ENCODE data around the gene OR2J2.
"Not testable (repeated sequence)": the region's sequence is repeated elsewhere in the genome, so short reads cannot be mapped to it uniquely, and the experiment has no call there.

OR2J2 gene

GRCh38 chr6:29170607-29171006 is at the start of gene OR2J2:
Gene OR2J2 (plus strand): TSS chr6:29170907. CDS start chr6:29173636, 2,729 bp downstream.
- not testable (repeated sequence) for DNase-seq (ENCODE audit: low spot score)

GRCh38 chr6:29129326-29130012 is 41.2 kb upstream of the OR2J2 start:
- no peak for DNase-seq (ENCODE audit: low spot score)

- DNase-seq (ENCODE audit: low spot score) = no peak
Measured at GRCh38 chr6:29130644-29131043, 40.1 kb upstream of the OR2J2 start.

GRCh38 chr6:29131691-29132090 is 39.0 kb upstream of the OR2J2 start:
- DNase-seq (ENCODE audit: low spot score) = no peak

GRCh38 chr6:29137724-29138123 is 33.0 kb upstream of the OR2J2 start:
- DNase-seq (ENCODE audit: low spot score) = no peak

GRCh38 chr6:29141606-29142005 is 29.1 kb upstream of the OR2J2 start:
- DNase-seq (ENCODE audit: low spot score) = no peak

GRCh38 chr6:29142309-29142708 is 28.4 kb upstream of the OR2J2 start:
- no peak for DNase-seq (ENCODE audit: low spot score)

GRCh38 chr6:29146179-29146578 is 24.5 kb upstream of the OR2J2 start:
- no peak for DNase-seq (ENCODE audit: low spot score)

- DNase-seq (ENCODE audit: low spot score) = no peak
Measured at GRCh38 chr6:29147074-29147473, 23.6 kb upstream of the OR2J2 start.

GRCh38 chr6:29149444-29149843 is 21.3 kb upstream of the OR2J2 start:
- DNase-seq (ENCODE audit: low spot score) = not testable (repeated sequence)

- DNase-seq (ENCODE audit: low spot score) = no peak
Measured at GRCh38 chr6:29153083-29153482, 17.6 kb upstream of the OR2J2 start.

- DNase-seq (ENCODE audit: low spot score) = not testable (repeated sequence)
Measured at GRCh38 chr6:29155182-29155581, 15.5 kb upstream of the OR2J2 start.

GRCh38 chr6:29159922-29160321 is 10.8 kb upstream of the OR2J2 start:
- DNase-seq (ENCODE audit: low spot score) = not testable (repeated sequence)

- not testable (repeated sequence) for DNase-seq (ENCODE audit: low spot score)
Measured at GRCh38 chr6:29165571-29165970, 5.1 kb upstream of the OR2J2 start.

GRCh38 chr6:29171736-29172135 is 1.0 kb downstream of the OR2J2 start:
- no peak for DNase-seq (ENCODE audit: low spot score)

GRCh38 chr6:29183594-29183993 is 12.9 kb downstream of the OR2J2 start:
- DNase-seq (ENCODE audit: low spot score) = no peak

GRCh38 chr6:29188659-29189058 is 18.0 kb downstream of the OR2J2 start:
- DNase-seq (ENCODE audit: low spot score) = not testable (repeated sequence)

GRCh38 chr6:29200767-29201662 is 30.3 kb downstream of the OR2J2 start:
- DNase-seq (ENCODE audit: low spot score) = no peak

- DNase-seq (ENCODE audit: low spot score) = no peak
Measured at GRCh38 chr6:29201966-29202365, 31.3 kb downstream of the OR2J2 start.

- no peak for DNase-seq (ENCODE audit: low spot score)
Measured at GRCh38 chr6:29211488-29211887, 40.8 kb downstream of the OR2J2 start.

GRCh38 chr6:29216528-29216927 is 45.8 kb downstream of the OR2J2 start:
- DNase-seq (ENCODE audit: low spot score) = no peak

- not testable (repeated sequence) for DNase-seq (ENCODE audit: low spot score)
Measured at GRCh38 chr6:29217242-29217641, 46.5 kb downstream of the OR2J2 start.

GRCh38 chr6:29218056-29218455 is 47.3 kb downstream of the OR2J2 start:
- DNase-seq (ENCODE audit: low spot score) = not testable (repeated sequence)
